GM12878 (cell line): ENCODE data around the gene DBNL. TPM values are rescaled to one million over a fixed set of nuclear protein-coding genes. Genes with fewer than 3 reads are reported as not detected.
A peak's percentile ranks its signal among the peaks of the same experiment; 100 is the strongest.

Experiments
- ASH2L ChIP-seq: fragments of 300-600, 200-600 bp; sonication (generic); IDR thresholded peaks from 2 replicates; pipeline ENCODE4 v1.6.1; 2017; ENCODE audit warnings: low read depth, mild to moderate bottlenecking, borderline replicate concordance
- BMI1 ChIP-seq: fragments of 450-650 bp; IDR thresholded peaks from 2 replicates; pipeline ENCODE4 v1.6.1; 2016; ENCODE audit warnings: mild to moderate bottlenecking, moderate library complexity, borderline replicate concordance
- CHD1 ChIP-seq: IDR thresholded peaks from 2 replicates; pipeline ENCODE4 v1.6.1; 2012; ENCODE audit warnings: low read depth, low read length, improper control_type of control experiment
- CHD2 ChIP-seq: IDR thresholded peaks from 2 replicates; pipeline ENCODE4 v1.6.1; 2011; ENCODE audit warnings: low read depth, low read length, improper control_type of control experiment, borderline replicate concordance
- DPF2 ChIP-seq: fragments of 450-650 bp; IDR thresholded peaks from 2 replicates; pipeline ENCODE4 v1.6.1; 2017; ENCODE audit warnings: mild to moderate bottlenecking
- GATAD2B ChIP-seq: fragments of 450-650 bp; conservative IDR thresholded peaks from 2 replicates; pipeline ENCODE4 v1.6.1; 2017; ENCODE audit warnings: low read depth, mild to moderate bottlenecking, moderate library complexity
- MAX ChIP-seq: IDR thresholded peaks from 2 replicates; pipeline ENCODE4 v1.6.1; 2012; ENCODE audit warnings: low read depth, low read length, improper control_type of control experiment
- MEF2A ChIP-seq: IDR thresholded peaks from 2 replicates; pipeline ENCODE4 v1.6.1; 2011; ENCODE audit warnings: low read depth, mild to moderate bottlenecking, low read length, moderate library complexity; ENCODE audit not compliant: insufficient read depth
- MEF2B ChIP-seq: fragments of 450-650 bp; IDR thresholded peaks from 2 replicates; pipeline ENCODE4 v1.6.1; 2018; ENCODE audit warnings: mild to moderate bottlenecking, moderate library complexity; ENCODE audit not compliant: partially characterized antibody, poor library complexity, severe bottlenecking
- MLLT1 ChIP-seq: fragments of 450-650 bp; IDR thresholded peaks from 2 replicates; pipeline ENCODE4 v1.6.1; 2016; ENCODE audit warnings: mild to moderate bottlenecking
- NR2F1 ChIP-seq: fragments of 450-650 bp; conservative IDR thresholded peaks from 2 replicates; pipeline ENCODE4 v1.6.1; 2017; ENCODE audit warnings: mild to moderate bottlenecking
- PKNOX1 ChIP-seq: fragments of 450-650 bp; IDR thresholded peaks from 2 replicates; pipeline ENCODE4 v1.6.1; 2016; ENCODE audit warnings: mild to moderate bottlenecking
- SUZ12 ChIP-seq: fragments of 200-600 bp; sonication (generic); IDR thresholded peaks from one replicate; pipeline ENCODE4 v1.6.1; 2018; ENCODE audit warnings: antibody characterized with exemption, mild to moderate bottlenecking; ENCODE audit not compliant: unreplicated experiment
- ZBTB40 ChIP-seq: fragments of 450-650 bp; IDR thresholded peaks from 2 replicates; pipeline ENCODE4 v1.6.1; 2016; ENCODE audit warnings: mild to moderate bottlenecking, moderate library complexity, borderline replicate concordance
- ZNF592 ChIP-seq: fragments of 450-650 bp; IDR thresholded peaks from 2 replicates; pipeline ENCODE4 v1.6.1; 2017; ENCODE audit warnings: mild to moderate bottlenecking, moderate library complexity
- polyA plus RNA-seq, 11 experiments: library from polyadenylated mRNA; depleted of rRNA in 4 of 11; unstranded in 6 of 11; stranded (reverse) in 5 of 11; fragments of >200 nt; fragmentation: Nextera tagmentation in 4 of 11; fragmentation: Illumina TruSeq in 1 of 11; extraction: Ambion mirVana in 4 of 11; extraction: Trizol in 1 of 11; gene quantifications; 1 replicate in 1 of 11; 2 replicates in 10 of 11; pipeline versions ENCODE4 v1.2.1 to v1.2.3, GENCODE V29; 2011 to 2016; ENCODE audit warnings: inconsistent platforms in 2 of 11, missing spikeins in 2 of 11, low read depth in 1 of 11
- total RNA-seq, 4 experiments: library from RNA; depleted of rRNA in 3 of 4; stranded (reverse); fragments of >200 nt in 3 of 4; fragmentation: Illumina TruSeq in 1 of 4; extraction: Trizol in 1 of 4; gene quantifications; 2 replicates each; pipeline versions ENCODE4 v1.2.1 to v1.2.3, GENCODE V29; 2013 to 2021

The DBNL gene
- total and polyA plus RNA-seq, 10 of the 15 experiments (the other 5 are each of a cell fraction or from before 2014, with no cell fraction given), result 4.1 to 179 (median 84.3) TPM

- TF ChIP-seq ZNF592 (no peak), CHD2 (peak; percentile 61; the same call in 1 of the 2 replicates), GATAD2B (peak; percentile 38; the same call in 1 of the 2 replicates), MAX (no peak; the same call in 1 of the 2 replicates), ZBTB40 (peak; percentile 21; the same call in 1 of the 2 replicates), MEF2B (no peak), ASH2L (no peak), MEF2A (no peak), DPF2 (peak; percentile 15), PKNOX1 (no peak), MLLT1 (peak; percentile 94), SUZ12 (no peak), NR2F1 (0 out of 2 replicates have a peak, but pooled peaks have one; percentile 21), CHD1 (no peak), BMI1 (no peak)
Observed at GRCh38 chr7:44082541-44083207, 38.2 kb downstream of the DBNL start (continued).
